ENCODE results near the gene SH3PXD2A.

The SH3PXD2A gene

DNA sequence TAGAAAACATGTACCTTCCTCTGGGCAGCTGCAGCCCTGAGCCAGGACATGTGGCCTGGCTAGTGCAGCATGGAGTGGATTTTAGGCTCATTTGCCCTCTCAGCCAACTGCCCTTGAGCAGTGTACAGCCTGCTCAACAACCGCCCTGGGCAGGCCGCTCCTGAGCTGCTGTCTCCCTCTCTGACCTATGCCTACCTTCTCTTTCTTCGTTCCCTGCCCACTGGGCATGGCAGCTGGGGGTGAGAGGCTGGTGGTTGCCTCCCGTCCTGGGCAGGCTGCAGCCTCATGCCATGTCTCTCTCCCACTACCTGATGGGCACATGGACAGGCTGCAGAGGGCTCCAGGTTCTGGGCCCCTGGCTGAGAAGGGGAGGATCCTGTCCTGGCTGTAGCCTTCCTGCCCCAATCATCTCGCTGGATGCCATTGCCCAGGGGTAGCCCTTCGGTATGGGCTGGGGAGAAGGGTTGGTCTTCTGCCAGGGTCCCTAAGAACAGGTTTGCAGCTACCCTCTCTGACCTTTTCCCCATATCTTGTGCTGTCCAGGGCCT is 264.6 kb downstream of the SH3PXD2A start:
- no peaks in the 10 kb centered on the region for H3K36me3 ChIP-seq (ENCODE audit: control insufficient read depth, insufficient read depth, low read length)
- no peak overlapping the region for H3K9ac ChIP-seq (ENCODE audit: low read depth, low read length)
- H3K27me3 ChIP-seq (ENCODE audit: control insufficient read depth, insufficient read depth, low read length): no peaks in the 10 kb centered on the region
- no peak overlapping the region for H3K4me3 ChIP-seq (ENCODE audit: low read depth, low read length)
- H3K9me3 ChIP-seq (ENCODE audit: control insufficient read depth, insufficient read depth, low read length): no peaks in the 10 kb centered on the region
- H3K4me1 ChIP-seq (ENCODE audit: control insufficient read depth, insufficient read depth, low read length): no peaks in the 10 kb centered on the region

DNA sequence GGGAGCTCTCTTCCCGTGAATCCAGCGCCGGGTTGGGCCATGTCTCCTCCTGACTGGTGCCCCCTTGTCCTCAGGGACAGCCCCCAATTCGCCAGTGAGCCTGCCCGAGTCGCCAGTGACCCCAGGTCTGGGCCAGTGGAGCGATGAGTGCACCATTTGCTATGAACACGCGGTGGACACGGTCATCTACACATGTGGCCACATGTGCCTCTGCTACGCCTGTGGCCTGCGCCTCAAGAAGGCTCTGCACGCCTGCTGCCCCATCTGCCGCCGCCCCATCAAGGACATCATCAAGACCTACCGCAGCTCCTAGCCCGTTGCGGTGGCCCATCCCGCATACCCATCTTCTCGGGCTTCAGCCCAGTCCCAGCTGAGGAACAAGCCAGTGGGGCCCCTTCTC is 265.3 kb downstream of the SH3PXD2A start:
- Histone ChIP-seq H3K36me3 (ENCODE audit: control insufficient read depth, insufficient read depth, low read length) (no peaks in the 10 kb centered on the region), H3K4me3 (ENCODE audit: low read depth, low read length) (no peak overlapping the region), H3K9me3 (ENCODE audit: control insufficient read depth, insufficient read depth, low read length) (no peaks in the 10 kb centered on the region), H3K27me3 (ENCODE audit: control insufficient read depth, insufficient read depth, low read length) (no peaks in the 10 kb centered on the region), H3K4me1 (ENCODE audit: control insufficient read depth, insufficient read depth, low read length) (no peaks in the 10 kb centered on the region), H3K9ac (ENCODE audit: low read depth, low read length) (no peak overlapping the region)

DNA sequence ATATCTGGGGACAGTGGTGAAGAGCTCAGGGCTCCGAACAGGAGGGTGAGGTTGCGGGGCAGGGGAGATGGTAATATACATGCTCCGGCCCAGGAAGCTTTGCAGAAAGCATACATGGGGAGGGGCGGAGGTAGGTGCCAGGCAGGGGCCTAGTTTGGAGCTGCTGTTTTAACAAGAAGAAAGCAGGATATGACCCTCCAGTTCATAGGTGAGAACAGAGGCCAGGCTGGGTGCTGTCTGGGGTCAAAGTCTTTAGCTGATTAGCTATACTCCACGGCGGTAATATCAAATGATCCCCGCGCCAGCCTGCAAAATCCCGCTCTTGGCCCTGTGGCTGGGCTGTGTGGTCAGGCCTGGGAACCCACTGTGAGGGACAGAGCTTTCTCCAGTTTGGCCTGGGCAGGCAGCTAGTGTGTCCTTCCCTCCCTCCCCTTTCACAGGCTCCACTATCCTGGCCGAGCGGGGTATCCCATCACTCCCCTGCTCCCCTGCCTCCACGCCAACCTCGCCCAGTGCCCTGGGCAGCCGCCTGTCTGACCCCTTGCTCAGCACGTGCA is 266.2 kb downstream of the SH3PXD2A start:
- no peaks in the 10 kb centered on the region for H3K4me1 ChIP-seq (ENCODE audit: control insufficient read depth, insufficient read depth, low read length)
- H3K4me3 ChIP-seq (ENCODE audit: low read depth, low read length): no peak overlapping the region
- no peak overlapping the region for H3K9ac ChIP-seq (ENCODE audit: low read depth, low read length)
- no peaks in the 10 kb centered on the region for H3K36me3 ChIP-seq (ENCODE audit: control insufficient read depth, insufficient read depth, low read length)
- no peaks in the 10 kb centered on the region for H3K27me3 ChIP-seq (ENCODE audit: control insufficient read depth, insufficient read depth, low read length)
- H3K9me3 ChIP-seq (ENCODE audit: control insufficient read depth, insufficient read depth, low read length): no peaks in the 10 kb centered on the region

DNA sequence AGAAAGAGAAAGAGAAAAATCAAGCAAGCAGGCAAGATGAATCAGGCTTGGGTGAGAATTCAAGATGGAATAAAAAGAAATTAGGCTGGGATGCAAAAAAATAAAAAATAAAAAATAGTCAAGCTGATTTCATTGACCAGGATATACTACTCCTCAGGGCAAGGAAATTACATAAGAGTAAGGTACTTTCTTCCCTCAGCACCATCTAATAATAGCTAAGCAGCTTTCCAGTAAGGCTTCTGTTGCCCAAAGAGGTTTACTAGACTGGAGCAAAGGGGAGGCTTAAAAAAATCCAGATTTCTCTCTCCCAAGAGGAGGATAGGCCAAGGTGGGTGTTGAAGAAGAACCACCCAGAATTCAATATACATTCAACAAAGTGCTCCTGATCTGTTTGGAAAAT is 268.3 kb downstream of the SH3PXD2A start:
- Histone ChIP-seq H3K9ac (ENCODE audit: low read depth, low read length) (no peak overlapping the region), H3K27me3 (ENCODE audit: control insufficient read depth, insufficient read depth, low read length) (no peaks in the 10 kb centered on the region), H3K9me3 (ENCODE audit: control insufficient read depth, insufficient read depth, low read length) (no peaks in the 10 kb centered on the region), H3K4me3 (ENCODE audit: low read depth, low read length) (no peak overlapping the region), H3K36me3 (ENCODE audit: control insufficient read depth, insufficient read depth, low read length) (no peaks in the 10 kb centered on the region), H3K4me1 (ENCODE audit: control insufficient read depth, insufficient read depth, low read length) (no peaks in the 10 kb centered on the region)

DNA sequence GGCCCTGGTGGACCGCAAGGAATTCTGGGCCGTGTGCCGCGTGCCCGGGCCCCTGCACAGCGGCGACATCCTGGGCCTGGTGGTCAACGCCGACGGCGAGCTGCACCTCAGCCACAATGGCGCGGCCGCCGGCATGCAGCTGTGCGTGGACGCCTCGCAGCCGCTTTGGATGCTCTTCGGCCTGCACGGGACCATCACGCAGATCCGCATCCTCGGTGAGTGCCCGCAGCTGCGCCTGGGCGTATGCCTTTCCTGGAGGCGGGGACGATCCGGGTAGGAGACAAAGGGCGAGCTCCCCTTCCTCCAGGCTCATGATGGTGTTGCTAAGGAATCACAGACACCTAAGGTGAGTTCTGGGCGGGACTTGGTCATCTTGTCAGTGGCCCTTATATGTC is 270.4 kb downstream of the SH3PXD2A start:
- H3K4me1 ChIP-seq (ENCODE audit: control insufficient read depth, insufficient read depth, low read length): no peaks in the 10 kb centered on the region
- H3K4me3 ChIP-seq (ENCODE audit: low read depth, low read length): no peak overlapping the region
- H3K36me3 ChIP-seq (ENCODE audit: control insufficient read depth, insufficient read depth, low read length): no peaks in the 10 kb centered on the region
- H3K27me3 ChIP-seq (ENCODE audit: control insufficient read depth, insufficient read depth, low read length): no peaks in the 10 kb centered on the region
- no peak overlapping the region for H3K9ac ChIP-seq (ENCODE audit: low read depth, low read length)
- no peaks in the 10 kb centered on the region for H3K9me3 ChIP-seq (ENCODE audit: control insufficient read depth, insufficient read depth, low read length)

DNA sequence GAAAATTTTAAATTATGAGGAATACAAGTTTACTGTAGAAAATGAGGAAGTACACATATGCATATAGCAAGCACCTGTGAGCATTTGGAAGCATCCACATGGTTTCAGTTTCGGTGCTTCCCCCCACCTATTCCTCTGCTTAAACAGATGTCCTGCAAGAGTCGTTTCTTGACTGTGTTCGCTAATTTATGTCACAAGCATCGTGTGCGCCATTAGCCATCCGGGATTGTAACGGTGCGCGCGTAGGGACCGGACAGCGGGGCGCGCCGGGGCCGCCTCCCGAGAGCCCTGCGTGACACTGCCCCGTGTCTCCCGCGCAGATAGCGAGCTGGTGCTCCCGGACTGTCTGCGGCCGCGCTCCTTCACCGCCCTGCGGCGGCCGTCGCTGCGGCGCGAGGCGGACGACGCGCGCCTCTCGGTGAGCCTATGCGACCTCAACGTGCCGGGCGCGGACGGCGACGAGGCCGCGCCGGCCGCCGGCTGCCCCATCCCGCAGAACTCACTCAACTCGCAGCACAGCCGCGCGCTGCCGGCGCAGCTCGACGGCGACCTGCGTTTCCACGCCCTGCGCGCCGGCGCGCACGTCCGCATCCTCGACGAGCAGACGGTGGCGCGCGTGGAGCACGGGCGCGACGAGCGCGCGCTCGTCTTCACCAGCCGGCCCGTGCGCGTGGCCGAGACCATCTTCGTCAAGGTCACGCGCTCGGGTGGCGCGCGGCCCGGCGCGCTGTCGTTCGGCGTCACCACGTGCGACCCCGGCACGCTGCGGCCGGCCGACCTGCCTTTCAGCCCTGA is 271.0 kb downstream of the SH3PXD2A start:
- Histone ChIP-seq H3K4me3 (ENCODE audit: low read depth, low read length) (no peak overlapping the region), H3K9ac (ENCODE audit: low read depth, low read length) (no peak overlapping the region), H3K27me3 (ENCODE audit: control insufficient read depth, insufficient read depth, low read length) (no peaks in the 10 kb centered on the region), H3K4me1 (ENCODE audit: control insufficient read depth, insufficient read depth, low read length) (no peaks in the 10 kb centered on the region), H3K9me3 (ENCODE audit: control insufficient read depth, insufficient read depth, low read length) (no peaks in the 10 kb centered on the region), H3K36me3 (ENCODE audit: control insufficient read depth, insufficient read depth, low read length) (no peaks in the 10 kb centered on the region)

DNA sequence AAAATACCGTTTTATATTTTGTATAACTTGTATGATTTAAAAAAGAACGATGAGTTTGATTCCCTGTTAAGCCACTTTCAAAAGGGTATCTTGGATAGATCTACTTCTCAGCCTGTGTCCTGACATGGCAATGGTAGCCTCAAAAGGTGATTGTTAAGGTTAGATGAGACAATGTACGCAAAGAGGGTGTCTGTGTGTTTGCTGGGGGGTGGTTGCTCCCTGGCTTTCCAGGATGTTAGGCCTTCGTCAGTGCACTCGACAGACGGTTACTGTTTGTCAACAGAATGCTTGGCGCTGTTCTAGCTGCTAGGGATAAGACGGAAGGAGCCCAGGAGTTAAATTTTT is 271.5 kb downstream of the SH3PXD2A start:
- Histone ChIP-seq H3K9ac (ENCODE audit: low read depth, low read length) (no peak overlapping the region), H3K27me3 (ENCODE audit: control insufficient read depth, insufficient read depth, low read length) (no peaks in the 10 kb centered on the region), H3K4me3 (ENCODE audit: low read depth, low read length) (no peak overlapping the region), H3K9me3 (ENCODE audit: control insufficient read depth, insufficient read depth, low read length) (no peaks in the 10 kb centered on the region), H3K36me3 (ENCODE audit: control insufficient read depth, insufficient read depth, low read length) (no peaks in the 10 kb centered on the region), H3K4me1 (ENCODE audit: control insufficient read depth, insufficient read depth, low read length) (no peaks in the 10 kb centered on the region)

DNA sequence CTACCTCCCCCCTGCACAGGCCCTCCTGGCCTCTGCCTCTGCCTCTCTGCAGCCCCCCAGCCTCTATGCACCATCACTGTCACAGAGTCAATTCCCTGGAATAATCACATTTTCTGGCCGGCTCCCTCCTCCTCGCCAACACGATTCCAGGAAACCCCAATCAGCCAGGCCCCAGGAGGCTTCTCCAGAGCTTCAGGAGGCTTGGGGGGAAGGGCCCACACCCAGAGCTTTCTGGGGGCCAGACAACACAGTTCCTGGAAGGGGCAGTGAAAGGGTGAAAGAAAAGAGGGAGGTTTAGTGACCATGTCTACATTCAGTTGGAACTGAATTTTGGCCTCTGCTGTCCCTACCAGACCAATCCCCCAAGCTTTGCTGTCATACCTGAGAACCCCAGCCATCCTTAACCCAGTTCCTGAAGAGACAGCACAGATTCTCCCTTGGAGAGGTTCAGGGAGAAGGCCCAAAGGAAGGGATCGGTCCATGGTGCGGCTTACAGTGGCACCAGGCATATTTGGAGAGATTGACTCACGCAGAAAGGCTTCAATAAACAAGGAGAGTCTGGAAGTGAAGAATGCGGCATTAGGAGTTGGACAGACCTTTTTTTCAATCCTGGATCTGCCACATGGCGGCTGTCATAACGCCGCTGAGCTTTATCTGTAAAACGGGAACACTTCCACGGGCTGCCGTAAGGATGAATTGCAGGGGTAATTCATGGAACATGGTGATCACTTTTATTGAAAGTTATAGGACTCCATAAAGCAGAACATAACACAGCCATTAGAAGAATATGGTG is 272.8 kb downstream of the SH3PXD2A start:
- Histone ChIP-seq H3K4me3 (ENCODE audit: low read depth, low read length) (no peak overlapping the region), H3K9me3 (ENCODE audit: control insufficient read depth, insufficient read depth, low read length) (no peaks in the 10 kb centered on the region), H3K4me1 (ENCODE audit: control insufficient read depth, insufficient read depth, low read length) (no peaks in the 10 kb centered on the region), H3K9ac (ENCODE audit: low read depth, low read length) (no peak overlapping the region), H3K36me3 (ENCODE audit: control insufficient read depth, insufficient read depth, low read length) (no peaks in the 10 kb centered on the region), H3K27me3 (ENCODE audit: control insufficient read depth, insufficient read depth, low read length) (no peaks in the 10 kb centered on the region)

DNA sequence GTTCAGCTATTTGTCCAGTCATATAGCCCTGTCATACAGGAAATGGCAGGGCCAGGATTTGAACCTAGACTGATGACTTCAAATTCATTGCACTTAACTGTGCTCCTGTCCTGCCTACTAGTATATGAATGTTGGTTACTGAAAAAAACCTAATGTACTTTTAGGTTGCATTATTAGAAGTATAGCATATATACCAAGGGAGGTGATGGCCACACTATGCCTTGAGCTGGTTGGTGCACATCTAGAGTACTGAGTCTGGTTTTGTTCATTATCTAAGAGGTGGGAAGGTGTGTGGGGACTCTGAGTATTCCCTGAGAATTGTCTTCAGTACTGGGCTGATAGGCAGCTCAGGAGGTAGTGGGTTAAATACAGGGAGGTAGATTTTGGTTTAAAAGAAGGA is 273.9 kb downstream of the SH3PXD2A start:
- no peak overlapping the region for H3K9ac ChIP-seq (ENCODE audit: low read depth, low read length)
- H3K4me1 ChIP-seq (ENCODE audit: control insufficient read depth, insufficient read depth, low read length): no peaks in the 10 kb centered on the region
- H3K4me3 ChIP-seq (ENCODE audit: low read depth, low read length): no peak overlapping the region
- no peaks in the 10 kb centered on the region for H3K36me3 ChIP-seq (ENCODE audit: control insufficient read depth, insufficient read depth, low read length)
- no peaks in the 10 kb centered on the region for H3K9me3 ChIP-seq (ENCODE audit: control insufficient read depth, insufficient read depth, low read length)
- H3K27me3 ChIP-seq (ENCODE audit: control insufficient read depth, insufficient read depth, low read length): no peaks in the 10 kb centered on the region

DNA sequence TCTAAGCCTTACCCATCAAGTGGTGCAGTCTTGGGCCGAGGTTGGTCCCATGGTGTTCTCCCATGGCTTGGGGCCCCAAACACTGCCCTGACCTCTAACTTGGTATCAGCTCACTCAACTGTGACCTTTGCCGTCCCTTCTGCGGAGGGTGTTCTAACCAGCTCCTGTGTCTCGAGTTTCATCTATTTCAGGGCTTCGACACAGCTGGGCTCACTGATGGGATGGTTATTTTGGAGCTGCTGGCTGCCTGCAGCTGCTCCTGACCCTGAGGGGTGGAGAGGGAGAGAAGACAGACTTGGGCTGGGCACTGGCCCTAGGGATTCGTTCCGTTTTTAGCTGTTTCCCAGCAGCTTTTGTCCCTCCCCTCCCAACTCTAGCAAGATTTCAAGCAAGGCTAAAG is 274.9 kb downstream of the SH3PXD2A start:
- H3K9ac ChIP-seq (ENCODE audit: low read depth, low read length): no peak overlapping the region
- H3K4me3 ChIP-seq (ENCODE audit: low read depth, low read length): no peak overlapping the region
- H3K9me3 ChIP-seq (ENCODE audit: control insufficient read depth, insufficient read depth, low read length): no peaks in the 10 kb centered on the region
- H3K4me1 ChIP-seq (ENCODE audit: control insufficient read depth, insufficient read depth, low read length): no peaks in the 10 kb centered on the region
- H3K27me3 ChIP-seq (ENCODE audit: control insufficient read depth, insufficient read depth, low read length): no peaks in the 10 kb centered on the region
- H3K36me3 ChIP-seq (ENCODE audit: control insufficient read depth, insufficient read depth, low read length): no peaks in the 10 kb centered on the region

DNA sequence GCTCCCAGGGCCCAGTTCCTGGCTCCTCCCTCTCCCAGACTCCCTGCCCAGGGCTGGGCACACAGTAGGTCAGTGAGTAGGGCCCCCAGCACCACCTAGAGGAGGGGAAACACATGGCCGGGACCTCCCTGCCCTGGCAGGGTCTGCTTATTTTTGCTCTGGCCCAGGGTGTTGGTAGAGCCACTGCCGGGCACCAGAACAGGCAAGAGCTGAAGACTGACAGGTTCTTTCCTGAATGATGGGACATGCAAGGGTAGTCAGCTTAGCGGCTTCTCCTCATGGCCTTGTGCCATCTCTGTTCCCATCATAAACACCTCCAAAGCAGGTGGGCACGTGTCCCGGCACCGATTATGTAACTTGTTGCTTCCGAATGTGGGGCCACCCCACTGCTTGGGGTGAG is 275.4 kb downstream of the SH3PXD2A start:
- H3K36me3 ChIP-seq (ENCODE audit: control insufficient read depth, insufficient read depth, low read length): no peaks in the 10 kb centered on the region
- H3K27me3 ChIP-seq (ENCODE audit: control insufficient read depth, insufficient read depth, low read length): no peaks in the 10 kb centered on the region
- H3K4me1 ChIP-seq (ENCODE audit: control insufficient read depth, insufficient read depth, low read length): no peaks in the 10 kb centered on the region
- H3K9ac ChIP-seq (ENCODE audit: low read depth, low read length): no peak overlapping the region
- no peak overlapping the region for H3K4me3 ChIP-seq (ENCODE audit: low read depth, low read length)
- H3K9me3 ChIP-seq (ENCODE audit: control insufficient read depth, insufficient read depth, low read length): no peaks in the 10 kb centered on the region

Measured in iPS-15b (cell line).